ENCODE results near the gene KHK.
"Not testable (repeated sequence)": the region's sequence is repeated elsewhere in the genome, so short reads cannot be mapped to it uniquely, and the experiment has no call there.

The KHK gene

GRCh38 chr2:27108221-27108620, 21.6 kb downstream of the KHK start:
- Histone ChIP-seq H3K27me3 (ENCODE audit: insufficient read depth, low read length) (no peaks in the 10 kb centered on the region), H3K4me3 (ENCODE audit: low read depth, low read length, poor library complexity, severe bottlenecking) (no peak overlapping the region), H3K36me3 (ENCODE audit: insufficient read depth, low read length) (no peaks in the 10 kb centered on the region; the same call in 1 of the 2 replicates), H3K79me2 (ENCODE audit: insufficient read depth, low read length) (no peaks in the 10 kb centered on the region), H3K9me2 (ENCODE audit: low read depth, low read length) (no peaks in the 10 kb centered on the region), H3K9ac (ENCODE audit: low read length) (no peak overlapping the region), H3K4me2 (ENCODE audit: low read length) (no peak overlapping the region), H3K9me3 (ENCODE audit: low read length) (no peaks in the 10 kb centered on the region), H4K20me1 (ENCODE audit: insufficient read depth, low read length) (no peaks in the 10 kb centered on the region), H3K27ac (ENCODE audit: low read depth, low read length, poor library complexity, severe bottlenecking) (no peak overlapping the region), H2AFZ (ENCODE audit: low read length) (no peak overlapping the region), H3F3A (ENCODE audit: insufficient read depth, low read length) (no peaks in the 10 kb centered on the region), H3K4me1 (ENCODE audit: insufficient read depth, low read length, severe bottlenecking) (no peaks in the 10 kb centered on the region)
- TF ChIP-seq EZH2 (IDR thresholded peaks at IDR 0.05; ENCODE audit: borderline replicate concordance, low read length): no peak
- TF ChIP-seq CTCF (IDR thresholded peaks at IDR 0.05; ENCODE audit: low read length): no peak

DNA sequence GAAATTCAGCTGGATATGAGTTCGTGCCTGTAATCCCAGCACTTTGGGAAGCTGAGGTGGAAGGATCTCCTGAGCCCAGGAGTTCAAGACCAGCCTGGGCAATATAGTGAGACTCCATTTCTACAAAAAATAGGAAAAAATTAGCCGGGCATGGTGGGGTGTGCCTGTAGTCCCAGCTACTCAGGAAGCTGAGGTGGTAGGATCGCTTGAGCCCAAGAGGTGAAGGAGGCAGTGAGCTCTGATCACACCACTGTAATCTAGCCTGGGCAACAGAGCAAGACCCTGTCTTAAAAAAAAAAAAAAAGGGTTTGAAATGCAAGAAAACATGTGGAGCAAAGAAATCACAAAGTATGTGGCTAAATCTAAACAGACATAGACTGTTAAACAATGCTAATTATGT, 22.5 kb downstream of the KHK start:
- no peaks in the 10 kb centered on the region for H4K20me1 ChIP-seq (ENCODE audit: insufficient read depth, low read length)

GRCh38 chr2:27110603-27111352, 24.2 kb downstream of the KHK start:
- not testable (repeated sequence) for H3K9me2 ChIP-seq (ENCODE audit: low read depth, low read length); H3K9me3 ChIP-seq (ENCODE audit: low read length); H3K79me2 ChIP-seq (ENCODE audit: insufficient read depth, low read length); H2AFZ ChIP-seq (ENCODE audit: low read length); H3F3A ChIP-seq (ENCODE audit: insufficient read depth, low read length); H3K9ac ChIP-seq (ENCODE audit: low read length); H3K4me1 ChIP-seq (ENCODE audit: insufficient read depth, low read length, severe bottlenecking); H3K36me3 ChIP-seq (ENCODE audit: insufficient read depth, low read length); H3K4me3 ChIP-seq (ENCODE audit: low read depth, low read length, poor library complexity, severe bottlenecking); H3K27ac ChIP-seq (ENCODE audit: low read depth, low read length, poor library complexity, severe bottlenecking); H3K4me2 ChIP-seq (ENCODE audit: low read length); H3K27me3 ChIP-seq (ENCODE audit: insufficient read depth, low read length); H4K20me1 ChIP-seq (ENCODE audit: insufficient read depth, low read length)

More for the DNA sequence above, 22.5 kb downstream of the KHK start:
- Histone ChIP-seq H3K36me3 (ENCODE audit: insufficient read depth, low read length) (no peaks in the 10 kb centered on the region; the same call in 1 of the 2 replicates), H3K27me3 (ENCODE audit: insufficient read depth, low read length) (no peaks in the 10 kb centered on the region), H3K4me3 (ENCODE audit: low read depth, low read length, poor library complexity, severe bottlenecking) (no peak overlapping the region), H3K4me1 (ENCODE audit: insufficient read depth, low read length, severe bottlenecking) (no peaks in the 10 kb centered on the region), H2AFZ (ENCODE audit: low read length) (no peak overlapping the region), H3K79me2 (ENCODE audit: insufficient read depth, low read length) (no peaks in the 10 kb centered on the region), H3K9me3 (ENCODE audit: low read length) (no peaks in the 10 kb centered on the region), H3K9me2 (ENCODE audit: low read depth, low read length) (no peaks in the 10 kb centered on the region), H3K9ac (ENCODE audit: low read length) (no peak overlapping the region), H3K27ac (ENCODE audit: low read depth, low read length, poor library complexity, severe bottlenecking) (no peak overlapping the region), H3F3A (ENCODE audit: insufficient read depth, low read length) (no peaks in the 10 kb centered on the region), H3K4me2 (ENCODE audit: low read length) (no peak overlapping the region)
- TF ChIP-seq EZH2 (IDR thresholded peaks at IDR 0.05; ENCODE audit: borderline replicate concordance, low read length) (no peak), CTCF (IDR thresholded peaks at IDR 0.05; ENCODE audit: low read length) (no peak)

DNA sequence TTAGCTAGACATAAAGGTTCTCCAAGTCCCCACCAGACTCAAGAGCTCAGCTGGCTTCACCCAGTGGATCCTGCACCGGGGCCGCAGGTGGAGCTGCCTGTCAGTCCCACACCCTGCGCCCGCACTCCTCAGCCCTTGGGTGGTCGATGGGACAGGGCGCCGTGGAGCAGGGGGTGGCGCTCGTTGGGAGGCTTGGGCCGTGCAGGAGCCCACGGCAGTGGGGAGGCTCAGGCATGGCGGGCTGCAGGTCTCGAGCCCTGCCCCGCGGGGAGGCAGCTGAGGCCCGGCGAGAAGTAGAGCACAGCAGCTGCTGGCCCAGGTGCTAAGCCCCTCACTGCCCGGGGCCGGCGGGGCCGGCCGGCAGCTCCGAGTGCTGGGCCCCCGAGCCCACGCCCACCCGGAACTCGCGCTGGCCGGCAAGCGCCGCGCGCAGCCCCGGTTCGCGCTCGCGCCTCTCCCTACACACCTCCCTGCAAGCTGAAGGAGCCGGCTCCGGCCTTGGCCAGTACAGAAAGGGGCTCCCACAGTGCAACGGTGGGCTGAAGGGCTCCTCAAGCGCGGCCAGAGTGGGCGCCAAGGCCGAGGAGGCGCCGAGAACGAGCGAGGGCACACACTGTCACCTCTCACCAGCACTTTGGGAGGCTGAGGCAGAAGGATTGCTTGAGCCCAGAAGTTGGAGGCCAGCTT, 25.0 kb downstream of the KHK start:
- H3K4me1 ChIP-seq (ENCODE audit: insufficient read depth, low read length, severe bottlenecking); H3K9me3 ChIP-seq (ENCODE audit: low read length): not testable (repeated sequence)

More for the DNA sequence above, 25.0 kb downstream of the KHK start:
- not testable (repeated sequence) for H2AFZ ChIP-seq (ENCODE audit: low read length); H3K9ac ChIP-seq (ENCODE audit: low read length); H3K4me3 ChIP-seq (ENCODE audit: low read depth, low read length, poor library complexity, severe bottlenecking); H3K36me3 ChIP-seq (ENCODE audit: insufficient read depth, low read length); H3K27me3 ChIP-seq (ENCODE audit: insufficient read depth, low read length); H3K4me2 ChIP-seq (ENCODE audit: low read length); H4K20me1 ChIP-seq (ENCODE audit: insufficient read depth, low read length); H3F3A ChIP-seq (ENCODE audit: insufficient read depth, low read length); H3K9me2 ChIP-seq (ENCODE audit: low read depth, low read length); H3K79me2 ChIP-seq (ENCODE audit: insufficient read depth, low read length); H3K27ac ChIP-seq (ENCODE audit: low read depth, low read length, poor library complexity, severe bottlenecking)

All from OCI-LY1 (cell line).